Loucy (cell line): Measurements from ENCODE around the gene FAM241B.

Experiments used
- H2AFZ ChIP-seq: fragments of 200-600 bp; sonication (generic); 2 replicates; pipeline ENCODE4 v1.6.0; 2016; ENCODE audit warnings: antibody characterized with exemption, mild to moderate bottlenecking, low read length, moderate library complexity
- H3F3A ChIP-seq: fragments of 200-600 bp; 2 replicates; pipeline ENCODE4 v1.6.0; 2016; ENCODE audit warnings: antibody characterized with exemption, low read depth, mild to moderate bottlenecking
- H3K27me3 ChIP-seq: fragments of 200-600 bp; sonication (generic); 2 replicates; pipeline ENCODE4 v1.6.1; 2014; ENCODE audit warnings: low read length, mild to moderate bottlenecking; ENCODE audit not compliant: insufficient read depth, poor library complexity, severe bottlenecking
- H3K36me3 ChIP-seq: fragments of 200-600 bp; sonication (generic); 2 replicates; pipeline ENCODE4 v1.6.1; 2016; ENCODE audit warnings: low read length; ENCODE audit not compliant: insufficient read depth
- H3K4me1 ChIP-seq: fragments of 200-600 bp; sonication (generic); 2 replicates; pipeline ENCODE4 v1.5.1; 2014; ENCODE audit warnings: low read length, mild to moderate bottlenecking; ENCODE audit not compliant: insufficient read depth, poor library complexity, severe bottlenecking
- H3K4me2 ChIP-seq: fragments of 200-600 bp; sonication (generic); 2 replicates; pipeline ENCODE4 v1.6.0; 2014; ENCODE audit warnings: antibody characterized with exemption, low read length, low read depth, mild to moderate bottlenecking; ENCODE audit not compliant: poor library complexity, severe bottlenecking
- H3K4me3 ChIP-seq: fragments of 200-600 bp; sonication (generic); 2 replicates; pipeline ENCODE4 v1.5.1; 2014; ENCODE audit warnings: low read length, mild to moderate bottlenecking, mixed read lengths; ENCODE audit not compliant: poor library complexity, severe bottlenecking
- H3K79me2 ChIP-seq: fragments of 200-600 bp; sonication (generic); 2 replicates; pipeline ENCODE4 v1.6.1; 2014; ENCODE audit warnings: low read length; ENCODE audit not compliant: insufficient read depth
- H3K9ac ChIP-seq: fragments of 200-600 bp; sonication (generic); 2 replicates; pipeline ENCODE4 v1.6.0; 2014; ENCODE audit warnings: mild to moderate bottlenecking, low read depth, low read length, moderate library complexity; ENCODE audit not compliant: poor library complexity, severe bottlenecking
- H3K9me2 ChIP-seq: fragments of 200-600 bp; sonication (generic); replicated peaks from 2 replicates; pipeline ENCODE4 v1.6.1; 2016; ENCODE audit warnings: low read depth, low read length, mixed read lengths
- H3K9me3 ChIP-seq: fragments of 200-600 bp; sonication (generic); 2 replicates; pipeline ENCODE4 v1.6.1; 2014; ENCODE audit warnings: mild to moderate bottlenecking, antibody characterized with exemption, low read length, low read depth; ENCODE audit not compliant: insufficient read depth
- H4K20me1 ChIP-seq: fragments of 200-600 bp; sonication (generic); 2 replicates; pipeline ENCODE4 v1.6.0; 2014; ENCODE audit warnings: antibody characterized with exemption, low read length, mild to moderate bottlenecking; ENCODE audit not compliant: insufficient read depth, poor library complexity, severe bottlenecking
- CTCF ChIP-seq: fragments of 200-600 bp; sonication (generic); conservative IDR thresholded peaks from 2 replicates; pipeline ENCODE4 v1.5.1; 2014; ENCODE audit warnings: mild to moderate bottlenecking, antibody characterized with exemption, low read length
- EZH2phosphoT487 ChIP-seq: fragments of 200-600 bp; IDR thresholded peaks from 2 replicates; pipeline ENCODE4 v1.6.1; 2018; ENCODE audit warnings: antibody characterized with exemption, mild to moderate bottlenecking, moderate library complexity, borderline replicate concordance

Gene FAM241B

GRCh38 chr10:69659241-69660038 lies 29.4 kb downstream of the FAM241B start:
- no peak overlapping the region for H3K4me3 ChIP-seq
- H3K9me3 ChIP-seq = no peaks in the 10 kb centered on the region
- H3K4me2 ChIP-seq = no peak overlapping the region
- H3K9me2 ChIP-seq = no peaks in the 10 kb centered on the region
- H2AFZ ChIP-seq = no peak overlapping the region
- no peaks in the 10 kb centered on the region for H4K20me1 ChIP-seq
- H3F3A ChIP-seq = no peaks in the 10 kb centered on the region
- H3K9ac ChIP-seq = no peak overlapping the region
- no peaks in the 10 kb centered on the region for H3K4me1 ChIP-seq
- TF ChIP-seq EZH2phosphoT487 = no peak
- TF ChIP-seq CTCF = no peak
- no peaks in the 10 kb centered on the region for H3K36me3 ChIP-seq
- no peaks in the 10 kb centered on the region for H3K27me3 ChIP-seq
- no peaks in the 10 kb centered on the region for H3K79me2 ChIP-seq

- Histone ChIP-seq H3K9ac (no peak overlapping the region), H3K79me2 (no peaks in the 10 kb centered on the region), H2AFZ (no peak overlapping the region), H3K9me2 (no peaks in the 10 kb centered on the region), H3K4me3 (no peak overlapping the region), H3F3A (no peaks in the 10 kb centered on the region), H3K27me3 (no peaks in the 10 kb centered on the region), H4K20me1 (no peaks in the 10 kb centered on the region), H3K36me3 (no peaks in the 10 kb centered on the region), H3K4me1 (no peaks in the 10 kb centered on the region), H3K9me3 (no peaks in the 10 kb centered on the region), H3K4me2 (no peak overlapping the region)
- TF ChIP-seq CTCF (no peak), EZH2phosphoT487 (no peak)
Measured at GRCh38 chr10:69660296-69660695, 30.2 kb downstream of the FAM241B start.

GRCh38 chr10:69661414-69662172 lies 31.5 kb downstream of the FAM241B start:
- Histone ChIP-seq H3F3A (no peaks in the 10 kb centered on the region), H3K9ac (no peak overlapping the region), H3K79me2 (no peaks in the 10 kb centered on the region), H4K20me1 (no peaks in the 10 kb centered on the region), H3K4me1 (no peaks in the 10 kb centered on the region), H2AFZ (no peak overlapping the region), H3K4me2 (no peak overlapping the region), H3K9me3 (no peaks in the 10 kb centered on the region), H3K4me3 (no peak overlapping the region), H3K27me3 (no peaks in the 10 kb centered on the region), H3K36me3 (no peaks in the 10 kb centered on the region), H3K9me2 (no peaks in the 10 kb centered on the region)
- TF ChIP-seq CTCF = no peak
- TF ChIP-seq EZH2phosphoT487 = no peak
